ENCODE results near the gene USP13. TPM values are rescaled to one million over a fixed set of nuclear protein-coding genes. Genes with fewer than 3 reads are reported as not detected.

Gene USP13
- polyA plus RNA-seq, 1 experiment = 15.2 TPM

DNA sequence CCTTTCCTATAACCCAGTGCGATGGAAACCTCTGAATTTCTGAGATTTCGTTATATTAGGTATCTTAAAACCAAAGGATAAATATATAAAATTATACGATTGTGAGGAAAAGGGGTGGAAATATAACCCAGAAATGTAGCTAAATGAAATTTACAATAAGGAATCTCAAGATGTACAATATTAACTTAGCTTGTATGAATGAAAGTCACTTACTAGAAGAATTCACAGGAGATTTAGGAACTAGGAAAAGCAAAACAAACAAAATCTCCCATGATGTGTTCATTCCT is 159.2 kb downstream of the USP13 start:
- Histone ChIP-seq H3K27me3 (ENCODE audit: control insufficient read depth, insufficient read depth, low read length) (no peaks in the 10 kb centered on the region), H3K27ac (ENCODE audit: low read depth, low read length) (no peak overlapping the region), H3K9me3 (ENCODE audit: control insufficient read depth, insufficient read depth, low read length) (no peaks in the 10 kb centered on the region; the same call in 1 of the 2 replicates), H3K4me3 (ENCODE audit: low read depth, low read length) (no peak overlapping the region)
- ChIA-PET POLR2A (interaction anchor here (1.5 kb wide), 1 partner anchor 41 kb away, joined by 10 read pairs; no protein-coding TSS in a partner anchor), CTCF (interaction anchor here (0.6 to 3.0 kb wide), 38 partner anchors 9 to 842 kb away, joined by 3 to 32 read pairs (median 4); no protein-coding TSS in a partner anchor)
- TF ChIP-seq, protein P1, sequence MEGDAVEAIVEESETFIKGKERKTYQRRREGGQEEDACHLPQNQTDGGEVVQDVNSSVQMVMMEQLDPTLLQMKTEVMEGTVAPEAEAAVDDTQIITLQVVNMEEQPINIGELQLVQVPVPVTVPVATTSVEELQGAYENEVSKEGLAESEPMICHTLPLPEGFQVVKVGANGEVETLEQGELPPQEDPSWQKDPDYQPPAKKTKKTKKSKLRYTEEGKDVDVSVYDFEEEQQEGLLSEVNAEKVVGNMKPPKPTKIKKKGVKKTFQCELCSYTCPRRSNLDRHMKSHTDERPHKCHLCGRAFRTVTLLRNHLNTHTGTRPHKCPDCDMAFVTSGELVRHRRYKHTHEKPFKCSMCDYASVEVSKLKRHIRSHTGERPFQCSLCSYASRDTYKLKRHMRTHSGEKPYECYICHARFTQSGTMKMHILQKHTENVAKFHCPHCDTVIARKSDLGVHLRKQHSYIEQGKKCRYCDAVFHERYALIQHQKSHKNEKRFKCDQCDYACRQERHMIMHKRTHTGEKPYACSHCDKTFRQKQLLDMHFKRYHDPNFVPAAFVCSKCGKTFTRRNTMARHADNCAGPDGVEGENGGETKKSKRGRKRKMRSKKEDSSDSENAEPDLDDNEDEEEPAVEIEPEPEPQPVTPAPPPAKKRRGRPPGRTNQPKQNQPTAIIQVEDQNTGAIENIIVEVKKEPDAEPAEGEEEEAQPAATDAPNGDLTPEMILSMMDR (IDR thresholded peaks at IDR 0.05; ENCODE audit: low read depth, low read length) = no peak
- no peak for DNase-seq (ENCODE audit: low read depth, low spot score)

DNA sequence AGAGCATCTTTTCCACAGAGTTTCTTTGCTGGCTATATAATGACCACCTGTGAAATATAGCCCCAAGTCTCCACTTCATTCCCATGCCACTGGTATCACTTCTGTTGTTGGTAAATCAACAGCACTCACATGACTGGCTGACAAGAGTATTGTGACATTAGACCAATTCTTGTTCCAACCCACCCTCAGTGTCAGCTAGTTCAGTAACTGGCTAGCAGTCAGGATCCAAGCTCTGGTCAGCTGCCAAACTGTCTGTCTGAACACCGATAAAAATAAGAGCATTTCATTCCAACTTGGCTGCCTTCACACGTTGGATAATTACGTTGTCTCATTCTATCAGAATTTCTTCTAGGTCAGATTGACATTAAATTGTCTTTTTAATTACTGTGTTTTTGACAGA is 166.5 kb downstream of the USP13 start:
- CTCF ChIA-PET = interaction anchor here (4.0 kb wide), 1 partner anchor 8 kb away, joined by 27 read pairs; no protein-coding TSS in a partner anchor
- Histone ChIP-seq H3K9me3 (ENCODE audit: control insufficient read depth, insufficient read depth, low read length) (no peaks in the 10 kb centered on the region), H3K27me3 (ENCODE audit: control insufficient read depth, insufficient read depth, low read length) (no peaks in the 10 kb centered on the region), H3K4me3 (ENCODE audit: low read depth, low read length) (no peak overlapping the region), H3K27ac (ENCODE audit: low read depth, low read length) (no peak overlapping the region)
- TF ChIP-seq, protein P1 (IDR thresholded peaks at IDR 0.05; ENCODE audit: low read depth, low read length) = no peak
- DNase-seq (ENCODE audit: low read depth, low spot score) = no peak
- POLR2A ChIA-PET = no interaction called here

DNA sequence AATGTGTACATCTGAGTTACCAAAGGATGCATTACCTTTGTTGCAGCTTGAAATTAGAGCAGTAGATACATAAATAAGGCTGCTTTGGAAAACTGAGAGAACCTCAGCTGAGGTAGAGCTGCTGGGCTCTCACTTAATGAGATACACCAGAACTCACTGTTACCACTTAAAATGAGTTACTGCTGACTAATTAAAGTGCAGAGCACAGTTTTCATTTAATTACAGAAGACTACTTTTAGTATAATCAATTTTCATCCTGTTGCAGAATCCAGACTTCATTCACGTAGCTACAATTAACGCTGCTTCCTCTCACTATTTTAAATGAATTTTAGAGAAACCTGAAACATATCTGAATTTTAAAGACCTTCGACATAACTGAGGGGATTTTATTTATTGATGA is 169.5 kb downstream of the USP13 start:
- Histone ChIP-seq H3K4me3 (ENCODE audit: low read depth, low read length) (no peak overlapping the region), H3K27ac (ENCODE audit: low read depth, low read length) (no peak overlapping the region), H3K9me3 (ENCODE audit: control insufficient read depth, insufficient read depth, low read length) (no peaks in the 10 kb centered on the region), H3K27me3 (ENCODE audit: control insufficient read depth, insufficient read depth, low read length) (no peaks in the 10 kb centered on the region)
- CTCF ChIA-PET = interaction anchor here (1.3 to 4.0 kb wide), 3 partner anchors 11 to 107 kb away, joined by 5 to 27 read pairs (median 7); no protein-coding TSS in a partner anchor
- POLR2A ChIA-PET = no interaction called here
- TF ChIP-seq, protein P1 (IDR thresholded peaks at IDR 0.05; ENCODE audit: low read depth, low read length) = no peak
- DNase-seq (ENCODE audit: low read depth, low spot score) = no peak

DNA sequence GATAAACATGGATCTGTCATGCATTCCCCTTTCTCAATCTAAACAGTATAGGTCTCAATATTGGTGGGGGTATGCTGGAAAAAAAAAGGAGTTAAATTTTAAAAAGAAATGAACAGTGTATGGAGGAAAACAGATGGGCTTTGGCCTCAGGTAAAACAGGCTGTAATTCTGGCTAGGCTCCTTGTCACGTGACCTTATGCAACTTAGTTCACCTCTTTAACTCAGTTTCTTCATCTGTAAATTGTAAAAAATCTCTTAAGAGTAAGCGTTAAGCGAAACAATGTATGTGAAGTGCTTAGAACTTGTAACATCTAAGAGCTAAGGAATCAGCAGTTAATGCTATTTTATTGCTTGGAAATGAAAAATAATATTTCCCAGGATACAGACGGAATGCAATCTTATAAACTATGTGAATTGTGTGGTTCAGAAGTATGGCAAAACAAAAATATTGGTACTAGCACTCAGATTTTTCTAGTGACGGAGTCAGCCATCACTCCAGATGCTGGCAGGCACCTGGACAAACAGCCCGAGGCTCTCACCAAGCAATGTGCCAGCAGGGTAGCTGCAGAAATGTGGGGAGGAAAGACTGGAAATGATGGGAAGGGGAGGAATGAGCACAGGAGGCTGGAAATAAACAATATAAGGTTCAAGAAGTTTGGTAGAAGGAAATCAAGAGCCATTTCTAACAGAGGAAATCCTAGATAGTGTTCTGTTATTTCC is 172.8 kb downstream of the USP13 start:
- CTCF ChIA-PET = interaction anchor here (2.0 kb wide), 1 partner anchor 14 kb away, joined by 6 read pairs; no protein-coding TSS in a partner anchor
- Histone ChIP-seq H3K4me3 (ENCODE audit: low read depth, low read length) (no peak overlapping the region), H3K9me3 (ENCODE audit: control insufficient read depth, insufficient read depth, low read length) (no peaks in the 10 kb centered on the region), H3K27me3 (ENCODE audit: control insufficient read depth, insufficient read depth, low read length) (no peaks in the 10 kb centered on the region), H3K27ac (ENCODE audit: low read depth, low read length) (no peak overlapping the region)
- DNase-seq (ENCODE audit: low read depth, low spot score) = no peak
- POLR2A ChIA-PET = no interaction called here
- TF ChIP-seq, protein P1 (IDR thresholded peaks at IDR 0.05; ENCODE audit: low read depth, low read length) = no peak

DNA sequence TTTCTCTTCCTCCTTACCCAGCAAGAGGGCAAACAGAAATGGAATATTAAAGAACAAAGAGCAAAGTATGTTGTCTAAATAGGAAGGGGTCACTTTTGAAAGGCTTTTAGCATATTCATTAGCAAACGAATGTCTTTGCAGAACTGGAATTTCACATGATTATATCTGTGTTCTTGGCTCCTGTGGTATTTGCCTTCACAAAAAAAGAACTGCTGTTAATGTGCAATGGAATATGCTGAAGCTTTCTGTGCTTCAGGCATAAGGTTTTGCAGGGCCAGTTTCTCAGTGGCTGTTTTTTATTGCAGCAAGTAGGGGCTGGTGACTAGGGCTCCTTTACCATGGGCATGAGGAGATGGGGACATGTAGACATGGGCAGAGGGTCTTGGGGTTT is 173.4 kb downstream of the USP13 start:
- TF ChIP-seq, protein P1 (IDR thresholded peaks at IDR 0.05; ENCODE audit: low read depth, low read length) = no peak
- Histone ChIP-seq H3K4me3 (ENCODE audit: low read depth, low read length) (no peak overlapping the region), H3K27ac (ENCODE audit: low read depth, low read length) (no peak overlapping the region), H3K27me3 (ENCODE audit: control insufficient read depth, insufficient read depth, low read length) (no peaks in the 10 kb centered on the region), H3K9me3 (ENCODE audit: control insufficient read depth, insufficient read depth, low read length) (no peaks in the 10 kb centered on the region)
- DNase-seq (ENCODE audit: low read depth, low spot score) = no peak
- ChIA-PET CTCF (interaction anchor here (0.9 kb wide), 1 partner anchor 58 kb away, joined by 3 read pairs; no protein-coding TSS in a partner anchor), POLR2A (no interaction called here)

Data from AG04450 (cell line).